Neural progenitor cell (in vitro differentiated cells): ENCODE measurements around the gene PRAMEF9. TPM values are rescaled to one million over a fixed set of nuclear protein-coding genes. Genes with fewer than 3 reads are reported as not detected.
"Not testable (repeated sequence)": the region's sequence is repeated elsewhere in the genome, so short reads cannot be mapped to it uniquely, and the experiment has no call there.

Source experiments
- DNase-seq: peaks from one replicate; pipeline ENCODE4 v3.0.0-alpha.2; 2016; ENCODE audit warnings: low spot score
- H2AFZ ChIP-seq: fragments of 200-600 bp; sonication (generic); replicated peaks from 2 replicates; pipeline ENCODE4 v1.6.1; 2016; ENCODE audit warnings: antibody characterized with exemption
- H3F3A ChIP-seq: fragments of 200-600 bp; sonication (generic); 2 replicates; pipeline ENCODE4 v1.6.1; 2016; ENCODE audit warnings: antibody characterized with exemption, low read depth
- H3K27ac ChIP-seq: fragments of 200-600 bp; sonication (generic); 2 replicates; pipeline ENCODE4 v1.5.1; 2016; ENCODE audit warnings: mild to moderate bottlenecking
- H3K27me3 ChIP-seq: fragments of 200-600 bp; sonication (generic); 2 replicates; pipeline ENCODE4 v1.6.1; 2016; ENCODE audit warnings: mild to moderate bottlenecking, moderate library complexity
- H3K36me3 ChIP-seq: fragments of 200-600 bp; sonication (generic); 2 replicates; pipeline ENCODE4 v1.5.1; 2016
- H3K4me1 ChIP-seq: fragments of 200-600 bp; sonication (generic); 2 replicates; pipeline ENCODE4 v1.6.1; 2016; ENCODE audit warnings: mixed run types
- H3K4me2 ChIP-seq: fragments of 200-600 bp; sonication (generic); 2 replicates; pipeline ENCODE4 v1.6.1; 2016
- H3K4me3 ChIP-seq: fragments of 200-600 bp; sonication (generic); 2 replicates; pipeline ENCODE4 v1.5.1; 2016
- H3K79me2 ChIP-seq: fragments of 200-600 bp; sonication (generic); 2 replicates; pipeline ENCODE4 v1.6.1; 2016; ENCODE audit warnings: low read depth
- H3K9ac ChIP-seq: fragments of 200-600 bp; sonication (generic); 2 replicates; pipeline ENCODE4 v1.6.1; 2016
- H3K9me3 ChIP-seq: fragments of 200-600 bp; sonication (generic); 2 replicates; pipeline ENCODE4 v1.5.1; 2016; ENCODE audit warnings: low read depth
- H4K20me1 ChIP-seq: fragments of 200-600 bp; sonication (generic); 2 replicates; pipeline ENCODE4 v1.6.1; 2016; ENCODE audit warnings: low read depth
- H3K27ac Mint-ChIP-seq: 3 replicates; pipeline ENCODE4 v1.8.0; 2021; ENCODE audit warnings: mixed read lengths
- H3K27me3 Mint-ChIP-seq: 2 replicates; pipeline ENCODE4 v1.8.0; 2022; ENCODE audit warnings: low read depth, mild to moderate bottlenecking, inconsistent platforms, moderate library complexity, mixed read lengths; ENCODE audit not compliant: insufficient read depth
- H3K36me3 Mint-ChIP-seq: 3 replicates; pipeline ENCODE4 v1.8.0; 2021; ENCODE audit warnings: mixed read lengths
- H3K4me1 Mint-ChIP-seq: 3 replicates; pipeline ENCODE4 v1.8.0; 2021; ENCODE audit warnings: mixed read lengths
- H3K4me3 Mint-ChIP-seq: 3 replicates; pipeline ENCODE4 v1.8.0; 2021; ENCODE audit warnings: mild to moderate bottlenecking, moderate library complexity, mixed read lengths
- H3K9me3 Mint-ChIP-seq: 3 replicates; pipeline ENCODE4 v1.8.0; 2020; ENCODE audit warnings: mixed read lengths
- total RNA-seq: library from RNA; depleted of rRNA; stranded (reverse); fragments of >200 nt; gene quantifications from 2 replicates; pipeline ENCODE4 v1.2.3, GENCODE V29; 2015; ENCODE audit warnings: low replicate concordance

The PRAMEF9 gene
- total RNA-seq, result not detected in 2 replicates

- H3K27me3 Mint-ChIP-seq, DNase-seq, H3K79me2 ChIP-seq, H3K27me3 ChIP-seq, H3K27ac Mint-ChIP-seq, H3K4me2 ChIP-seq, H3K4me3 ChIP-seq, H3K27ac ChIP-seq, H3K9me3 ChIP-seq, H2AFZ ChIP-seq, H3K36me3 ChIP-seq, H3K4me3 Mint-ChIP-seq, H3K9me3 Mint-ChIP-seq, H3K9ac ChIP-seq, H3K36me3 Mint-ChIP-seq, H3K4me1 ChIP-seq, H4K20me1 ChIP-seq, H3K4me1 Mint-ChIP-seq, H3F3A ChIP-seq: not testable (repeated sequence)
These were observed at the start of gene PRAMEF9 for GRCh38 chr1:13171548-13171947. Gene PRAMEF9, plus strand, starts transcription at chr1:13171848. Its CDS starts 3,433 bp downstream, at chr1:13175281.

DNA sequence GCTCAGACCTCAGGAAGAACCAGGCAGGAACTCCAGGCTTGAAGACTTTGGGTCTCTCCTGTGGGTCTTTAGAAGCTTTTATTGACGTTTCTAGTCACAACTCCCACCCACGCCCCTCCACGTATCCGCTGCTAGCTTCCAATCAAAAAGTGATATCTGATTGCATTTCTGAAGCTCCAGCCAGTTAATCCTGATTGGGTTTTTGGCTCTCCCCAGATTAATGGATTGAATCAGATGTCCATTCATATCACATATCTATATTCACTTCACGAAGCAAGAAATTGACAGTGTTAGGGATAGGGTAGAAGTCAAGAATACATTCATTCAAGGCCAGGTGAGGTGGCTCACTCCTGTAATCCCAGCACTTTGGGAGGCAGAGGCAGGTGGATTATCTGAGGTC lies 15.7 kb upstream of the PRAMEF9 start, which contains the start of gene PRAMEF26:
Gene PRAMEF26, minus strand, starts transcription at position 101 of the 400 bp plus-strand sequence. CDS start 2,914 bp downstream, outside the sequence.
- not testable (repeated sequence) for H3K27me3 ChIP-seq, H3K36me3 Mint-ChIP-seq, H3F3A ChIP-seq, H4K20me1 ChIP-seq, H3K4me2 ChIP-seq, H3K9ac ChIP-seq, H3K4me1 Mint-ChIP-seq, H3K27ac Mint-ChIP-seq, H2AFZ ChIP-seq, DNase-seq, H3K27me3 Mint-ChIP-seq, H3K9me3 Mint-ChIP-seq, H3K27ac ChIP-seq, H3K4me1 ChIP-seq, H3K9me3 ChIP-seq, H3K4me3 ChIP-seq, H3K36me3 ChIP-seq, H3K79me2 ChIP-seq, H3K4me3 Mint-ChIP-seq

DNA sequence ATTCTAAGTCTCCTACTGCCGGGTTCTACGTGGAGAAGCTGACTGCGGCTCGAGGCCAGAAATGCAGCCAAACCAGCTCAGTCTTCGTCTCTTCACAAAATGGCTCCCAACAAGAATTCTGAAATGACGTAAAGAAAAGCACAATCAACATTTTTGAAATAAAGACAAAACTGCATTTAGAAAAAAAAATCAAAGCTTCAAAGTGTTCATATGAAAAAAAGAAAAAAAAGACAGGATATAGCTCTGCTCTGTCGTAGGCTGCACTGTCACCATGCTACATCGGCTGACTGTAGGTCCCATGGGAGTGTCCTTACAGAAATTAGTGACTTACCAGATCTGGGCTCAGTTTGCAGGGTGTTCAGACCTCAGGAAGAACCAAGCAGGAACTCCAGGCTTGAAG lies 6.1 kb upstream of the PRAMEF9 start, which contains the start of gene HNRNPCL4:
Gene HNRNPCL4, minus strand, starts transcription at position 101 of the 400 bp plus-strand sequence. CDS start 164 bp downstream, outside the sequence.
- not testable (repeated sequence) for H3K27me3 Mint-ChIP-seq, H3K4me2 ChIP-seq, H3K9ac ChIP-seq, H4K20me1 ChIP-seq, H3F3A ChIP-seq, H3K9me3 ChIP-seq, H3K9me3 Mint-ChIP-seq, H2AFZ ChIP-seq, DNase-seq, H3K4me1 Mint-ChIP-seq, H3K27me3 ChIP-seq, H3K27ac ChIP-seq, H3K36me3 ChIP-seq, H3K36me3 Mint-ChIP-seq, H3K4me1 ChIP-seq, H3K4me3 ChIP-seq, H3K79me2 ChIP-seq, H3K4me3 Mint-ChIP-seq, H3K27ac Mint-ChIP-seq

GRCh38 chr1:13201309-13201708 lies 29.7 kb downstream of the PRAMEF9 start, which contains the start of gene PRAMEF13:
Gene PRAMEF13, minus strand, starts transcription at chr1:13201409. Its CDS starts 1,820 bp downstream, at chr1:13199589.
- not testable (repeated sequence) for H4K20me1 ChIP-seq, H3K79me2 ChIP-seq, H3K36me3 ChIP-seq, H3K27ac ChIP-seq, H3K4me3 Mint-ChIP-seq, H3K4me1 Mint-ChIP-seq, H3K27me3 ChIP-seq, H3F3A ChIP-seq, H2AFZ ChIP-seq, H3K9me3 ChIP-seq, H3K27me3 Mint-ChIP-seq, H3K36me3 Mint-ChIP-seq, H3K9ac ChIP-seq, H3K4me3 ChIP-seq, H3K4me2 ChIP-seq, H3K9me3 Mint-ChIP-seq, H3K27ac Mint-ChIP-seq, DNase-seq, H3K4me1 ChIP-seq

DNA sequence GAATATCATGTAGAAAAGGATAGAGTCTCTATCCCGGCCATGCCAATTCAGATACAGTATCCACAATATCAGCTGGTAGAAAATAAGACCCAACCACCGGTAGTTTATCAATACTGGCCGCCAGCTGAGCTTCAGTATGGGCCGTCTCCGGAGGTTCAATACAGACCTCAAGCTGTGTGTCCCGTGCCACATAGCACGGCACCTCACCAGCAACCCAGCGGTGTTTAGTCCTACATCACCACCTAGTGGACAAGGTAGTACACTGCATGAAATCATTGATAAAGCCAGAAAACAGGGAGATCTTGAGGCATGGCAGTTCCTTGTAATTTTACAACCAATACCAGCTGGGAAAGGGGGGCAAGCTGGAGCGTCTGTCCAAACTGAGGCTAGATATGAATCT lies 37.1 kb downstream of the PRAMEF9 start:
- DNase-seq, H3K4me1 Mint-ChIP-seq, H3K36me3 Mint-ChIP-seq, H3K27ac Mint-ChIP-seq, H4K20me1 ChIP-seq, H3K36me3 ChIP-seq, H3K4me3 ChIP-seq, H3F3A ChIP-seq, H3K4me3 Mint-ChIP-seq, H2AFZ ChIP-seq, H3K79me2 ChIP-seq, H3K9me3 Mint-ChIP-seq, H3K4me2 ChIP-seq, H3K27ac ChIP-seq, H3K4me1 ChIP-seq, H3K27me3 Mint-ChIP-seq, H3K27me3 ChIP-seq, H3K9ac ChIP-seq, H3K9me3 ChIP-seq: not testable (repeated sequence)

DNA sequence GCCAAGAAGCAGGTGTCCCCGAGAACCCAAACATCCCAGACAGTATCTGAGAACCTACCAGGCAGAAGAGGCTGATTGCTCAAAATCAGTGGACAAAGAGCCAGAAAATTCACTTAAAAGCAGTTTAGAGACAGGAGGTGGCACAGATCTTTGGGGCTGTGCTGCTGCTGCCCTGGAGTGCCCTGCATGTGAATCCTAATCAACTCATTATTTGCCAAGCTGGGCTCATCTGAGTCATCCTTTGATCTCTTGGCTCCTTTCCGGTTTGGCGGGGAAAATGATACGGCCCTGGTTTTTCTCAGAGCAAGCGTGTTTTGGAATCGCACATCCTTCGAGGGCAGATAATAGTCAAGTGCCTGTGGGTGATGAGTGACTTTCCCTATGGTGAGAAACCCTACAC lies 45.0 kb downstream of the PRAMEF9 start:
- not testable (repeated sequence) for H3K36me3 ChIP-seq, H3K4me3 Mint-ChIP-seq, H3K27ac ChIP-seq, H3K27me3 Mint-ChIP-seq, H3K4me1 ChIP-seq, H3K9ac ChIP-seq, H3K36me3 Mint-ChIP-seq, H3K9me3 Mint-ChIP-seq, H3K79me2 ChIP-seq, H3F3A ChIP-seq, H3K4me1 Mint-ChIP-seq, DNase-seq, H3K4me2 ChIP-seq, H3K4me3 ChIP-seq, H2AFZ ChIP-seq, H3K27me3 ChIP-seq, H3K27ac Mint-ChIP-seq, H4K20me1 ChIP-seq, H3K9me3 ChIP-seq

DNA sequence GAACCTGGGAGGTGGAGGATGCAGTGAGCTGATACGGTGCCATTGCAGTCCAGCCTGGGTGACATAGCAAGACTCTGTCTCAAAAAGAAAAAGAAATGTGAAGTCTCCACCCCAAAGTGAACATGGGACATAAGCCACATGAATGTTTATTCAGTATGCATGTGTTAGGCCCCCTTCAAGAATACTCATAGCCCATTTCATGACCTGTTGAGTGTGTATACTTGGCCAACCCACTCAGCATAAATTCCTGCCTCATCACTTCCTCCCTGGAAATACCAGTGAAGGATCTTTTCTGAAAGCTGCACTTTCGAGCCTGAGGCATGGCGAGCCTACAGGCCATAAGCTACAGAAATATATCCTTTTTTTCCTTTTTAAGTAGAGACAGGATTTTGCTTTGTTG lies 47.6 kb downstream of the PRAMEF9 start:
- H2AFZ ChIP-seq, H3K9ac ChIP-seq, H3K27me3 ChIP-seq, H3K27ac ChIP-seq, H3K36me3 Mint-ChIP-seq, H3K4me1 Mint-ChIP-seq, H3K4me3 ChIP-seq, DNase-seq, H3K27me3 Mint-ChIP-seq, H3K4me3 Mint-ChIP-seq, H3F3A ChIP-seq, H3K27ac Mint-ChIP-seq, H3K9me3 ChIP-seq, H3K4me2 ChIP-seq, H3K36me3 ChIP-seq, H3K4me1 ChIP-seq, H3K9me3 Mint-ChIP-seq, H4K20me1 ChIP-seq, H3K79me2 ChIP-seq: not testable (repeated sequence)

DNA sequence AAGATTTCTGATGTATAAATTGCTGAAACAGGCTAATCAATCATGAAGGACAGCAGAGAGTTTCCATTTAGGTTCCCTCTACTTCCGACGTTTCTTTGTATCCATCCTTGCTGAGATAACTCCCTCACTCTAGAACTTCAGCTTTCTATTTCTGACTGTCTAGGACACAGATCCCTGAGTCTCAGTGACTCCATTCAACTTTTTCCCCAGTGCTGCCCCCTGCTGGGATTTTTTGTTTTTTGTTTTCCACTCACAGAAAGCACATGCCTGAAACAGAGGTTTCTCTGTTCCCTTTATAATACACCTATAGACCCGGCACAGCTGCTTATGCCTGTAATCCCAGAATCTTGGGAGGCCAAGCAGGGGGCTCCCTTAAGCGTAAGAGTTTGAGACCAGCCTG lies 51.1 kb downstream of the PRAMEF9 start:
- H3K9me3 Mint-ChIP-seq, result peaks cover 17% of the 10 kb centered on the region
- H3K79me2 ChIP-seq, H3K27ac Mint-ChIP-seq, H3K36me3 Mint-ChIP-seq, H3K4me3 Mint-ChIP-seq, H3K27me3 Mint-ChIP-seq, DNase-seq, H3K27me3 ChIP-seq, H3K36me3 ChIP-seq, H3K4me2 ChIP-seq, H3K9ac ChIP-seq, H3F3A ChIP-seq, H3K4me1 ChIP-seq, H2AFZ ChIP-seq, H3K27ac ChIP-seq, H4K20me1 ChIP-seq, H3K9me3 ChIP-seq, H3K4me1 Mint-ChIP-seq, H3K4me3 ChIP-seq: not testable (repeated sequence)
